DOHH2 (cell line): ENCODE measurements around the gene XPO6.

Source experiments
- H3F3A ChIP-seq: fragments of 200-600 bp; sonication (generic), shearing (Covaris generic); 2 replicates; pipeline ENCODE4 v1.6.0; 2016; ENCODE audit warnings: antibody characterized with exemption, mild to moderate bottlenecking; ENCODE audit not compliant: control insufficient read depth, insufficient read depth
- H3K27ac ChIP-seq: fragments of 200-600 bp; sonication (generic); 2 replicates; pipeline ENCODE4 v1.5.1; 2014; ENCODE audit warnings: low read depth, mild to moderate bottlenecking, low read length, moderate library complexity
- H3K27me3 ChIP-seq: fragments of 200-600 bp; sonication (generic); 2 replicates; pipeline ENCODE4 v1.6.1; 2014; ENCODE audit warnings: mild to moderate bottlenecking, low read length, mixed read lengths; ENCODE audit not compliant: control insufficient read depth
- H3K36me3 ChIP-seq: fragments of 200-600 bp; sonication (generic); 2 replicates; pipeline ENCODE4 v1.6.1; 2014; ENCODE audit warnings: mild to moderate bottlenecking, low read length, moderate library complexity, mixed read lengths; ENCODE audit not compliant: control insufficient read depth
- H3K4me1 ChIP-seq: fragments of 200-600 bp; sonication (generic); 2 replicates; pipeline ENCODE4 v1.6.1; 2014; ENCODE audit warnings: mild to moderate bottlenecking, low read length, mixed read lengths; ENCODE audit not compliant: control insufficient read depth
- H3K4me2 ChIP-seq: fragments of 200-600 bp; sonication (generic); 2 replicates; pipeline ENCODE4 v1.6.0; 2014; ENCODE audit warnings: mild to moderate bottlenecking, low read length, moderate library complexity
- H3K4me3 ChIP-seq: fragments of 200-600 bp; sonication (generic); 2 replicates; pipeline ENCODE4 v1.5.1; 2014; ENCODE audit warnings: mild to moderate bottlenecking, low read length, mixed read lengths
- H3K79me2 ChIP-seq: fragments of 200-600 bp; sonication (generic); 2 replicates; pipeline ENCODE4 v1.6.1; 2014; ENCODE audit warnings: mild to moderate bottlenecking, low read length, mixed read lengths; ENCODE audit not compliant: control insufficient read depth
- H3K9me2 ChIP-seq: fragments of 200-600 bp; sonication (generic); replicated peaks from 2 replicates; pipeline ENCODE4 v1.6.1; 2014; ENCODE audit warnings: mild to moderate bottlenecking, low read length, mixed read lengths; ENCODE audit not compliant: control insufficient read depth
- H3K9me3 ChIP-seq: fragments of 200-600 bp; sonication (generic); 2 replicates; pipeline ENCODE4 v1.6.1; 2014; ENCODE audit warnings: antibody characterized with exemption, low read length, mixed read lengths; ENCODE audit not compliant: control insufficient read depth, insufficient read depth
- H4K20me1 ChIP-seq: fragments of 200-600 bp; sonication (generic); 2 replicates; pipeline ENCODE4 v1.6.0; 2014; ENCODE audit warnings: low read depth, mild to moderate bottlenecking, antibody characterized with exemption, low read length, moderate library complexity; ENCODE audit not compliant: control insufficient read depth, insufficient read depth
- EZH2phosphoT487 ChIP-seq: fragments of 200-600 bp; sonication (generic); IDR thresholded peaks from 2 replicates; pipeline ENCODE4 v1.6.1; 2017; ENCODE audit warnings: borderline replicate concordance, mild to moderate bottlenecking, antibody characterized with exemption, low read length, moderate library complexity, mixed read lengths
- TF ChIP-seq, protein P1 (sequence below): fragments of 200-600 bp; sonication (generic); IDR thresholded peaks from one replicate; pipeline ENCODE4 v1.5.1; 2014; ENCODE audit warnings: antibody characterized with exemption, mild to moderate bottlenecking, low read depth, low read length; ENCODE audit not compliant: poor library complexity, severe bottlenecking

XPO6 gene

GRCh38 chr16:28131181-28131580 is 80.6 kb downstream of the XPO6 start:
- H3F3A ChIP-seq = no peaks in the 10 kb centered on the region
- no peak overlapping the region for H3K4me3 ChIP-seq
- no peaks in the 10 kb centered on the region for H3K9me3 ChIP-seq
- peaks cover 100% of the 10 kb centered on the region for H3K36me3 ChIP-seq
- no peak overlapping the region for H3K4me2 ChIP-seq
- H4K20me1 ChIP-seq = no peaks in the 10 kb centered on the region; the same call in 1 of the 2 replicates
- no peak overlapping the region for H3K27ac ChIP-seq
- peaks cover 2% of the 10 kb centered on the region; the same call in 1 of the 2 replicates for H3K79me2 ChIP-seq
- H3K4me1 ChIP-seq = no peaks in the 10 kb centered on the region
- TF ChIP-seq EZH2phosphoT487 = no peak
- TF ChIP-seq, protein P1, sequence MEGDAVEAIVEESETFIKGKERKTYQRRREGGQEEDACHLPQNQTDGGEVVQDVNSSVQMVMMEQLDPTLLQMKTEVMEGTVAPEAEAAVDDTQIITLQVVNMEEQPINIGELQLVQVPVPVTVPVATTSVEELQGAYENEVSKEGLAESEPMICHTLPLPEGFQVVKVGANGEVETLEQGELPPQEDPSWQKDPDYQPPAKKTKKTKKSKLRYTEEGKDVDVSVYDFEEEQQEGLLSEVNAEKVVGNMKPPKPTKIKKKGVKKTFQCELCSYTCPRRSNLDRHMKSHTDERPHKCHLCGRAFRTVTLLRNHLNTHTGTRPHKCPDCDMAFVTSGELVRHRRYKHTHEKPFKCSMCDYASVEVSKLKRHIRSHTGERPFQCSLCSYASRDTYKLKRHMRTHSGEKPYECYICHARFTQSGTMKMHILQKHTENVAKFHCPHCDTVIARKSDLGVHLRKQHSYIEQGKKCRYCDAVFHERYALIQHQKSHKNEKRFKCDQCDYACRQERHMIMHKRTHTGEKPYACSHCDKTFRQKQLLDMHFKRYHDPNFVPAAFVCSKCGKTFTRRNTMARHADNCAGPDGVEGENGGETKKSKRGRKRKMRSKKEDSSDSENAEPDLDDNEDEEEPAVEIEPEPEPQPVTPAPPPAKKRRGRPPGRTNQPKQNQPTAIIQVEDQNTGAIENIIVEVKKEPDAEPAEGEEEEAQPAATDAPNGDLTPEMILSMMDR = no peak
- H3K27me3 ChIP-seq = no peaks in the 10 kb centered on the region
- no peaks in the 10 kb centered on the region for H3K9me2 ChIP-seq

GRCh38 chr16:28130099-28131088 is 81.4 kb downstream of the XPO6 start:
- H3K36me3 ChIP-seq = peaks cover 100% of the 10 kb centered on the region
- no peak overlapping the region for H3K27ac ChIP-seq
- no peaks in the 10 kb centered on the region for H3F3A ChIP-seq
- no peaks in the 10 kb centered on the region for H3K9me2 ChIP-seq
- no peak overlapping the region for H3K4me2 ChIP-seq
- H3K4me1 ChIP-seq = no peaks in the 10 kb centered on the region
- H3K4me3 ChIP-seq = no peak overlapping the region
- no peaks in the 10 kb centered on the region for H3K9me3 ChIP-seq
- H3K79me2 ChIP-seq = no peaks in the 10 kb centered on the region
- no peaks in the 10 kb centered on the region for H3K27me3 ChIP-seq
- TF ChIP-seq, protein P1 = no peak
- TF ChIP-seq EZH2phosphoT487 = no peak
- H4K20me1 ChIP-seq = no peaks in the 10 kb centered on the region; the same call in 1 of the 2 replicates

DNA sequence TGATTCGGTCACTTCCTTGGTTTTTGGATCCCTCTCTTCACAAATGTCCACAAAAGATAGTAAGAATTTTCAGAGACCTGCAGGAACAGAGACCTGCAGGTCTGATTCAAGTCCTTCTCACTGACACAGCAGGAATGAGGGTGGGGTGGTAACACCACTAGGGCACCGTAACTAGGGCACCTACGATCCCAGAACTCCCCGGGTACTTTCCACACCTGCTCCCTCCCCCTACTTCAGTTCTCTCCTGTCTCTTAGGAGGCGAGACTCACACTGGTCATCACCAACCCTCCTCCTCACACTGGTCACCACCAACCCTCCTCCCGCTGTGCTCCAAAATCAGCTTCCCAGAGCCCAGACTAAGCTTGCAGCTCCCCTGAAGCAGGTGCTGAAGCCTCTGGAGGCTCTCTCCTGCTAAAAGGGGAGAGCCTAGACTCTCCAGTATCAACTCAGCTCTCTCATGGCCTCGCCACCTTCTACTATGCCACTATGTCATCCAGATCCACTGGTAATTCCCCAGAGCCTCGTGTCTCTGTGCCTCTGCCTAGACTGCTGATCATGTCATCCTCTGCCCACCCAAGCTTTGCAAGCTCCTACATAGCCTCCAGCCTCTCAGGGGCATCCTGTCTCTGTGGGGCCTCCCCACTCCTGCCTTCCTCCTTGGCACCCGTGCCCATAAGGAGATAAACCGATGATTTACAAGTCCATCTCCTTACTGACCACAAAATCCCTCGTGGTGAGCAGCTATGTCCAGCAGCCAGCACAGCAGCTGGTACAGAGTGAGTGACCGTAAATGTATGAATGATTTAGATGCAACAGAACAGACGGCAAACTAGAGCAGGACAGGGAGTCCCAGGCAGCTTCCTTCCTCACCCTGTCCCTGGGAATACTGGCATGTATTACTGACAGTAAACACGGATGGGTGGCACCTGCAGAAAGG is 84.8 kb downstream of the XPO6 start:
- no peaks in the 10 kb centered on the region for H3F3A ChIP-seq
- TF ChIP-seq, protein P1 = no peak
- TF ChIP-seq EZH2phosphoT487 = no peak

More for the DNA sequence above, 84.8 kb downstream of the XPO6 start:
- Histone ChIP-seq H3K4me1 (no peaks in the 10 kb centered on the region), H3K27me3 (no peaks in the 10 kb centered on the region), H3K36me3 (peaks cover 96% of the 10 kb centered on the region), H3K4me3 (no peak overlapping the region), H3K27ac (no peak overlapping the region), H3K79me2 (no peaks in the 10 kb centered on the region), H3K9me3 (no peaks in the 10 kb centered on the region), H3K4me2 (no peak overlapping the region), H3K9me2 (no peaks in the 10 kb centered on the region), H4K20me1 (no peaks in the 10 kb centered on the region; the same call in 1 of the 2 replicates)
